IPS-18a (cell line): Measurements from ENCODE around the gene STX10.

Experiments
- H3K27ac ChIP-seq: one replicate; pipeline ENCODE4 v1.5.1; 2013; ENCODE audit warnings: low read length
- H3K27me3 ChIP-seq: one replicate; pipeline ENCODE4 v1.6.1; 2013; ENCODE audit warnings: mild to moderate bottlenecking, low read length; ENCODE audit not compliant: control insufficient read depth, insufficient read depth
- H3K36me3 ChIP-seq: one replicate; pipeline ENCODE4 v1.6.1; 2013; ENCODE audit warnings: low read depth, low read length; ENCODE audit not compliant: control insufficient read depth
- H3K4me1 ChIP-seq: one replicate; pipeline ENCODE4 v1.6.1; 2013; ENCODE audit warnings: low read depth, low read length; ENCODE audit not compliant: control insufficient read depth
- H3K4me3 ChIP-seq: one replicate; pipeline ENCODE4 v1.5.1; 2013; ENCODE audit warnings: low read length
- H3K9ac ChIP-seq: one replicate; pipeline ENCODE4 v1.6.1; 2013; ENCODE audit warnings: mild to moderate bottlenecking, low read length, moderate library complexity
- H3K9me3 ChIP-seq: one replicate; pipeline ENCODE4 v1.6.1; 2013; ENCODE audit warnings: low read depth, low read length; ENCODE audit not compliant: control insufficient read depth

Gene STX10

DNA sequence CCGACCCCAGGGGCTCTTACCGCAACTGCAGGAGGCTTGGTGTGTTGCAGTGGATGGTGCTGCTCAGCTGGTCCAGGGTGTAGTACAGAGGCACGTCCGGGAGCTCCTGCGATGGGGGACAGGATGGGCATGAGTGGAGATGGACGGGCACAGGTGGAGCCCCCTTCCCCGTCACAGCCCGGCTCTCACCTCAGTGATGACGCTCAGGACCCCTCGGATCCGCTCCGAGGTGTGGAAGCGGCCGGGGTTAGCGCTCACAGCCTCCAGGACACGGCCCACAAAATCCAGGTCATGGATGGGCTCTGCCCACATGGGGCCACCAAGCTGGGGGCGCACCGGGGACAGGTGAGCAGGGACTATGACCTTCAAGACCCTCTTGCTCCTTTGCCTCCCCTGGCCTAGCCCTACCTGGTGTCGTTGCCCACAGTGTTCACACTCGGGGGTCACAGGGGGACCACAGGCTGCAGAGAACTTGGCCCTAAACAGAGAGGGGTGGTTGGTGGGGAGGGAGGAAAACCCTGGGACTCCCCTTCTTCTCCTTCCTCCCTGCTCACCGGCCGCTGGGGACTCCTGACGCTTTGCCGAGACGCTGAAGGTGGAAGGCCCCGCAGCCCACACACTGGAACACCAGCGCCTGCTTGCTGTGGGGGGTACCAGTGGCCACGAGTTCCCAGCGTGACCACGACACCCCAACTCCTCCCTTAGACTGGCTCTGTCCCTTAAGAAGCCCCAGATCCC lies 40.6 kb downstream of the STX10 start:
- Histone ChIP-seq H3K36me3 (peaks cover 39% of the 10 kb centered on the region), H3K4me1 (no peaks in the 10 kb centered on the region), H3K27ac (no peak overlapping the region), H3K4me3 (no peak overlapping the region), H3K9ac (no peak overlapping the region), H3K27me3 (no peaks in the 10 kb centered on the region), H3K9me3 (no peaks in the 10 kb centered on the region)

DNA sequence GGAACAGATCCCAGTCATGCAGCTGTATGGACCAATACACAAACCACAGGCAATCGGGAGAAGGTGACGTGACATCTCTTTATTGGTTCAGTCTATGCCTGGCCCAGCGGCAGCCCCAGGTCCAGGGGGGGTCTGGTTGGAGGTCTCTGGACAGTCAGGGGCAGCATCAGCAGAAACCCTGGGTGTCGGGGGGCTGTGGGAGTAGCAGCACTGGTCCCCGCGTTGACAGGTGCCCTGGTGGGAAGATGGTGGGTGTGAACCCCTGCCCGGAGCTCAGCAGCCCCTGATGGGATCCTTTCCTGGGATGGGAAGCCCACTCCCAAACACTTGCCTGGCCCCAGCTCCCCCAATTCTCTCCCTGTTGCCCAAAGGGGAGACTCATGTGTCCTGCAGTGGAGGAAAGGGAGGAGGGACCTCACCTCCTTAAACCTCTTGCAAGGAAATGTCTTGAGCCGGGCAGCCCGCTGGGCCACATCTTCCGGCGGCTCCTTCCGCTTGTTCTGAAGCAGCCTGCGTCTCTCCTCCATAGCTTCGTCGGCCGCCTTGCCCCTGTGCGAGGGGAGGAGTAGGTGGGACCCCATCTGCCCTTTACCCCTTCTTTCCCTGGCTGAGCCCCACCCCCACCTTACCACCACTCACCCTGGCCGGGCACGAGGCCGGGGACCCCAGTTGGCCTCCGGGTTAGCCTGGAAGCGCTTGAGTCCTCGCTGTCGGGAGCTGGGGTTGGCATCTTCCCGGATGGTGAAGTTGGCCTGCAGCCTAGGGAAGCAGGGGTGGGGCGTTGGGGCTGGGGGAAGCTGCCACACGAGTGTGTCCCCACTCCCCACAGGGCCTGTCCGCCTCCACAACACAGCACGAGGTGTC lies 45.1 kb downstream of the STX10 start:
- H3K4me1 ChIP-seq, result peaks cover 4% of the 10 kb centered on the region
- no peak overlapping the region for H3K9ac ChIP-seq
- H3K9me3 ChIP-seq, result no peaks in the 10 kb centered on the region
- no peak overlapping the region for H3K4me3 ChIP-seq
- H3K36me3 ChIP-seq, result peaks cover 18% of the 10 kb centered on the region
- no peak overlapping the region for H3K27ac ChIP-seq
- peaks cover 32% of the 10 kb centered on the region for H3K27me3 ChIP-seq

DNA sequence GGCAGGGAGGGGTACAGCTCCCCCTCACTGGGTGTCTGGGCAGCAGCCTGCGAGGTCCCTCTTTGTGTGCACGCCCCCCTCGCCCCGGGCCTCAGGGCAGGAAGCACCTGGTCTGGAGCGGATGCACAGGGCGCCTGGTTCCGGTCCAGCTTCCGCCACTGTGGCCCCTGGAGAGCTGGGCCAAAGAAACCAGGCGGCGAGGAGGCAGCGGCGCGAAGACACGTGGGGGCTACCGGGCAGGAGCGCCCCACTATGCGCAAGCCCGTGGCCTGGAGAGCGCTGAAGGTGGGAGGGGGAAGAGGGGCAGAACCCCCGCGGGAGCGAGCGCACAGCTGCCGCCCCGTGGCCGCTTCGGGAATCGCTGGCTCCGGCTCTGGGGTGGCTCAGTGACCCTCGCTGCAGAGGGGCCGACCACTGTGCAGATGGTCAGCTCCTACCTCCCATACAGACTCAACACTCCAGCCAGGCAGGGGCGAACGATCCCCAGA lies 45.8 kb downstream of the STX10 start:
- no peaks in the 10 kb centered on the region for H3K9me3 ChIP-seq
- no peak overlapping the region for H3K9ac ChIP-seq
- H3K4me1 ChIP-seq, result peaks cover 4% of the 10 kb centered on the region
- no peak overlapping the region for H3K27ac ChIP-seq
- H3K27me3 ChIP-seq, result peaks cover 39% of the 10 kb centered on the region
- H3K4me3 ChIP-seq, result no peak overlapping the region
- peaks cover 11% of the 10 kb centered on the region for H3K36me3 ChIP-seq

DNA sequence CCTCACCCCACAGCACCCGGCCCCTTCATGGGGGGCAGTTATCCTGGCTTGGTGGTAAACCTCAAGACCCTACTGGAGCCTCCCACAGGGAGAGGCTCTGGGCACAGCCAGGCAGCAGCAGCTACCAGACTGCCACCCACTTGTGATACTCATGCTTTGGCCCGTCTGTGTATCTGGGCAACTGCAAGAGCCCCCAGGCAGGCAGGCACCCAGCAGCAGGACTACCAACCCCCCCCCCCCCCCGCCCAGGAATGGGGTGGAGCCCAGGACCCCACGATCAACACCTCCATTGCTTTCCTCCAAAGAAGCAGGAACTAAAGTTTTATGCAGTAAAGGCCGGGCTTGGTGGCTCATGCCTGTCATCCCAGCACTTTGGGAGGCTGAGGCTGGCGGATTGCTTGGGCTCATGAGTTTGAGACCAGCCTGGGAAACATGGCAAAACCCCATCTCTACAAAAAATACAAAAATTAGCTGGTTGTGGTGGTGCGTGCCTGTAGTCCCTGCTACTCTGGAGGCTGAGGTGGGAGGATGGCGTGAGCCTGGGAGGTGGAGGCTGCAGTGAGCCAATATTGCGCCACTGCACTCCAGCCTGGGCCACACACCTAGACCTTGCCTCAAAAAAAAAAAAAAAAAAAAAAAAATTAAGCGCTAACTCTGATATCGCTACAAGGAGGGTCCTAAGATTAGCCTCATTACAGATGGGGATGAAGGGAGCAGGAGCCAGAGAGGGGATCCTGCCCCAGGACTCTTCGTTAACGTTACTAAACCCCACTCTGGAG lies 46.4 kb downstream of the STX10 start:
- H3K36me3 ChIP-seq, result peaks cover 5% of the 10 kb centered on the region
- H3K4me3 ChIP-seq, result no peak overlapping the region
- H3K27me3 ChIP-seq, result peaks cover 46% of the 10 kb centered on the region
- peaks cover 4% of the 10 kb centered on the region for H3K4me1 ChIP-seq
- no peaks in the 10 kb centered on the region for H3K9me3 ChIP-seq
- H3K27ac ChIP-seq, result no peak overlapping the region
- no peak overlapping the region for H3K9ac ChIP-seq

DNA sequence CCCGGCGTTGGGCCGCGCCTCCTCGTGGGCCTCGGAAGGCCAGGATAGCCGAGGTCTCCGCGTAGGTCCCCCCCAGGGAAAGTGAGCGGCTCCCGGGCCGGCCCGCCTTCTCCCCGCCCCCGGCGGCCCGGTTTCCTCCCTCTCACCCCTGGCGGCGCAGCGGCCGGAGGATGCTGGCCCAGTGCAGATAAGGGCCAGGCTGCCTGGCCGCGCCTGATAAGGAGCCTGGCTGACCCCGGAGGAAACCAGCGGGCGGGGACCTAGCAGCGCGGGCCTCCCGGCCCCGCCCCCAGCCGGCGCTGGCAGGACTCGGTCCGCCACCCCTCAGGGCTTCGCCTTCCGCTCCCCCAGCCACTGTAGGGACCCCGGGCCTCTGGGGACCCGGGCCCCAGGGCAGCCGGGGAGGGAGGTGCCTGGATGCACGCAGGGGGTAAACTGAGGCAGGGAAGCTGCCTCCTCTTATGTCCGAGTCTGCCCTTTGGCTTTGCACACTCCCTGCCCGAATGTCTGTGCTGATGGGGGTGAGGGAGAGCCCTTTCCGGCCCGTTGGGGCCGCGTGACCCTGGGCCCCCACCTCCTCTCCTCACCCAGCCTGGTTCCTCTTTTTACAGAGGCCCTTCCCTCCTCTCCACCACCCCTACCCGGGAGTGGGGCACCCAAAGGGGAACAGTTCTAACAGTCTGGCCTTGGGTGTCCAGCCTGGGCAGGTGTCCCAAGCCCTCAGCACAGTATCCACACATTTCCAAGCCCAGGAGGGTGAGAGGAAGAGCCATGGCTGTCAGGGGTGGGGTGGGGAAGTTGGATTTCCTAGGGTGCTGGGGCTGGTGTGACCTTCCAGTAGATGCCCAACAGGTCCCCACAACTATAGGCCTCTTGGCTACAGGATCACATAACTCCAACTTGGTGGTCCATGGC lies 47.3 kb downstream of the STX10 start, which contains the start of gene LYL1:
Gene LYL1 (minus strand): TSS at position 193 of the 915 bp plus-strand sequence. CDS start 1,687 bp downstream, outside the sequence.
- H3K27me3 ChIP-seq, result peaks cover 54% of the 10 kb centered on the region
- peaks cover 4% of the 10 kb centered on the region for H3K4me1 ChIP-seq
- H3K9me3 ChIP-seq, result no peaks in the 10 kb centered on the region
- H3K4me3 ChIP-seq, result peak within 1 kb of the TSS; percentile 33
- no peak within 1 kb of the TSS for H3K27ac ChIP-seq
- peaks cover 5% of the 10 kb centered on the region for H3K36me3 ChIP-seq
- no peak within 1 kb of the TSS for H3K9ac ChIP-seq

DNA sequence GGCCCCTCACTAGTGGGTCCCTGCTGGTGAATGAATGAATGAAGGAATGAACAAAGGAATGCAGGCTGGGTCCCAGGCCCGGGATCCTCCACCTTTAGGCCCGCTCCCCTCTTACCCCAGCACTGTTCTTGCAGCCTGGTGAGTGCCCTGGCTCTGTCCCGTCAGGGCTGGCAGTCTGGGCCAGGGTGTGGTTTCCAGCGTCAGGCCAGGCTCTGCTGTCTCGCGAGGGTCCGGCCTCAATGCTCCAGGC lies 47.8 kb downstream of the STX10 start:
- H3K27ac ChIP-seq, result no peak overlapping the region
- H3K4me3 ChIP-seq, result peak overlapping the region; percentile 33
- peaks cover 60% of the 10 kb centered on the region for H3K27me3 ChIP-seq
- H3K36me3 ChIP-seq, result peaks cover 1% of the 10 kb centered on the region
- H3K9ac ChIP-seq, result no peak overlapping the region
- H3K9me3 ChIP-seq, result no peaks in the 10 kb centered on the region
- H3K4me1 ChIP-seq, result peaks cover 4% of the 10 kb centered on the region

DNA sequence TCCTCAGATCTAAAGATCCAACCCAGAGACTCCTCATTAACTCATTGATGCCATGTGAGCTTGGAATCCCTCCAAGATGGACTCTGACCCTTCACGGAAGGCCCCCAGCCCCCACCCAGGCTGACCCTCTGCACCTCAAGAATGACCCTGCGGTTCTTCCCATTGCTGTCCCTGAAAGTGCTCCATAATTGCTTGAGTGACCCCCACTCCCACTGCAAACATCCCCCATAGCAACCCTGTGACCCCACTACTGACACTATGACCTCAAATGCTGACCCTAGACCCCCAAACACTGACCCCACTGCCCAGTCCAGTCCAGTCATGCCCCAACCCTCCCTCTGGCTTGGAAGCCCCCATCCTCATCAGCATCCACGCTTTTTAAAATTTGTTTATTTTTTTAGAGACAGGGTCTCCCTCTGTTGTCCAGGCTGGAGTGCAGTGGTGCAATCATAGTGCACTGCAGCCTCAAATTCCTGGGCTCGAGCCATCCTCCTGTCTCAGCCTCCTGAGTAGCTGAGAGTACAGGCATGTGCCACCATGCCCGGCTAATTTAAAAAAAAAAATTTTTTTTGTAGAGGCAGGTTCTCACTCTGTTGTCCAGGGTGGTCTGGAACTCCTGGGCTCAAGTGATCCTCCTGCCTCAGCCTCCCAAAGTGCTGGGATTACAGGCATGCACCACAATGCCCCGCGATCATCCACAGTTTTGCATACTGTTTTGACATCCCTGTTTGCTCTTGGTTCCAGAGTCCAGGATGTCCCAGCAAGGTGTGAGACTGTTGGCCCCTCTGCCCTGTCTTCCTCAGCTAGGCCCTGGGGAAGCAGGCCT lies 48.4 kb downstream of the STX10 start:
- Histone ChIP-seq H3K4me1 (peaks cover 4% of the 10 kb centered on the region), H3K27ac (no peak overlapping the region), H3K36me3 (no peaks in the 10 kb centered on the region), H3K9ac (no peak overlapping the region), H3K27me3 (peaks cover 65% of the 10 kb centered on the region), H3K9me3 (no peaks in the 10 kb centered on the region), H3K4me3 (peak overlapping the region; percentile 33)

DNA sequence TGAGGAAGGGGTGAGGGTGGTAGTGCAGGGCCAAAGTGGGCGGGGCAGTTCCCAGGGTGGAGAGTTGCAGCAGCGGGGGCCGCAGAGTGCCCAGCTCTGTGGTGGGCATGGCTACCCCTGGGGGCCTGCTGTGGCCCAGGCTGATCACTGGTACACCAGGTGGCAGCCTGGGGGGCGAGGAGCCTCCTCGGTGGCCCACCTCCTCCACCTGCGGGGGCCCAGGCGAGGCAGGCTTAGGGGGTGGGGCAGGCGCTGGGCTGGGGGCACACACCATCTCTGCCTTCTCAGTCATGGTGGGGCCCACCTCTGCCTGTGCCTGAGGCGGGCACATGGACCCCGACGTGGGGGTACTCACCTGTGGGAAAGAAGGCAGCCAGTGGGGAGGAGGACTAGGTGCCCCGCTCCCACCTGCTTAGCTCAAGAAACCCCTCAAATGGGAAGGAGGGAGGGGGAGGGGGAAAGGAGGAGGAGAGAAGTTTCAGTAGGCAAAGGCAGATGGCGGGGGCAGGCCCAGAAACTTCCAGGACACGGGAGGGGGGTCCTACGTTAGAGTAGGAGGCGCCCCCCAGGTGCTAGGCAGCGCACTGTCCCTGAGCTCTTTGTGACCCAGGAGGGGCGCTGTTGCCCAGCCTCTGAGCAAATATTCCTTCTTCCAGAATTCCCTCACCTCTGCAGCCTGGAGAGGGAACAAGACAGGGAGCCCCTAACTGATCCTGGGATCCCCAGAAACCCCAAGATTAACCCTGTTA lies 49.2 kb downstream of the STX10 start:
- no peaks in the 10 kb centered on the region for H3K9me3 ChIP-seq
- H3K4me1 ChIP-seq, result peaks cover 4% of the 10 kb centered on the region
- no peaks in the 10 kb centered on the region for H3K36me3 ChIP-seq
- peaks cover 73% of the 10 kb centered on the region for H3K27me3 ChIP-seq
- no peak overlapping the region for H3K9ac ChIP-seq
- no peak overlapping the region for H3K4me3 ChIP-seq
- H3K27ac ChIP-seq, result no peak overlapping the region

DNA sequence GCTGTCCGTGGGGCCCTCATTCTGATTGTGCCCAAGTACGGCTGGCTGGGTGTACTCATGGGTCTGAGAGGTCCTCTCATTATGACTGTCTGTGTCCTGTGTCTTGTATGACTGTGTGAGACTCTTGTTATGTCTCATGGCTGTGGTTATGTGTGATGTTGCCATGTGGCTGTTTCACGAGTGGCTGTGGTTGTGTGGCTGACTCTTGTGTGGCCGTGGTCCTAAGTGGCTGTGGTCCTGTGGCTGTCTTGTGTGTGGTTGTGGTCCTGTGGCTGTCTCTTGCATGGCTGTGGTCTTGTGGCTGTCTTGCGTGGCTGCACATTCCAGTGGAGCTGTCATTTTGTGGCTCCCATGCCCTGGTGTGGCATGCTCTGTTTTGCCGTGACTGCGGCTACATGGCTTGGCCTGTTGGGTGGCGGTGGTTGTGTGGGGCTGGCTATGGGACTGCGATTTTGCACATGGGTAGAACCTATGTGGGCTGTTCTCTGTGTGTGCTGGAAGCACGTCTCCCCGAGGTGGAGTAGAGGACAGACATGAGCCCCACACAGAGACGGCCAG lies 50.1 kb downstream of the STX10 start:
- Histone ChIP-seq H3K9me3 (no peaks in the 10 kb centered on the region), H3K36me3 (no peaks in the 10 kb centered on the region), H3K9ac (no peak overlapping the region), H3K27ac (no peak overlapping the region), H3K4me1 (peaks cover 4% of the 10 kb centered on the region), H3K4me3 (no peak overlapping the region), H3K27me3 (peaks cover 82% of the 10 kb centered on the region)
